B cell (primary cell): ENCODE measurements around the gene XPNPEP3. TPM values are rescaled to one million over a fixed set of nuclear protein-coding genes. Genes with fewer than 3 reads are reported as not detected.

Experiments
- ATAC-seq: fragments of 200-7000 bp; cut with Tn5 transposase; one replicate; pipeline ENCODE4 v1.10.0; 2021; ENCODE audit warnings: low read depth, mild to moderate bottlenecking, moderate number of reproducible peaks, moderate library complexity
- CTCF ChIA-PET: fragments of 350-600 bp; sonication (Branson Sonifier 250); formaldehyde crosslinking; loops from one replicate; lab custom pipeline; 2021; ENCODE audit warnings: antibody characterized with exemption, inconsistent platforms; lab: Charles Lee
- POLR2A ChIA-PET: fragments of 350-600 bp; sonication (Branson Sonifier 250); formaldehyde crosslinking; loops from one replicate; lab custom pipeline; 2021; ENCODE audit warnings: antibody characterized with exemption; lab: Charles Lee
- DNase-seq: peaks from one replicate; pipeline ENCODE4 v3.0.0; 2013
- H2AFZ ChIP-seq: 2 replicates; pipeline ENCODE4 v1.6.1; 2012; ENCODE audit warnings: mild to moderate bottlenecking, low read depth, low read length; ENCODE audit not compliant: insufficient read depth, poor library complexity, severe bottlenecking
- H3K27ac ChIP-seq, 2 donors: 1 replicate in 1 of 2; 2 replicates in 1 of 2; pipeline ENCODE4 v1.5.1; 2012 to 2013; ENCODE audit warnings: low read length in 2 of 2, mild to moderate bottlenecking in 2 of 2, moderate library complexity in 1 of 2
- H3K27me3 ChIP-seq, 4 experiments: fragments of 200-600 bp in 1 of 4; sonication (generic) in 1 of 4; replicated peaks in 1 of 4; 1 replicate in 2 of 4; 2 replicates in 2 of 4; pipeline versions ENCODE4 v1.6.1 to v1.7.0; 2013 to 2016; ENCODE audit warnings: low read length in 3 of 4, mild to moderate bottlenecking in 2 of 4, mixed read lengths in 1 of 4, moderate library complexity in 1 of 4; ENCODE audit not compliant: insufficient read depth in 4 of 4, control insufficient read depth in 3 of 4; ENCODE audit errors: control extremely low read depth in 1 of 4
- H3K36me3 ChIP-seq, 2 experiments: replicated peaks in 1 of 2; 1 replicate in 1 of 2; 2 replicates in 1 of 2; pipeline versions ENCODE4 v1.6.1 to v1.7.1; 2013; ENCODE audit warnings: low read length in 1 of 2; ENCODE audit not compliant: insufficient read depth in 2 of 2, control insufficient read depth in 1 of 2; ENCODE audit errors: control extremely low read depth in 1 of 2, extremely low read depth in 1 of 2
- H3K4me1 ChIP-seq, 2 donors: fragments of 200-600 bp in 1 of 2; sonication (generic) in 1 of 2; 1 replicate in 1 of 2; 2 replicates in 1 of 2; pipeline versions ENCODE4 v1.5.1 to v1.6.1; 2013 to 2017; ENCODE audit warnings: low read length in 2 of 2; ENCODE audit not compliant: control insufficient read depth in 2 of 2, insufficient read depth in 2 of 2
- H3K4me2 ChIP-seq: replicated peaks from 2 replicates; pipeline ENCODE3; 2012; ENCODE audit warnings: mild to moderate bottlenecking, low read depth, low read length; ENCODE audit not compliant: poor library complexity, severe bottlenecking
- H3K4me3 ChIP-seq, 5 experiments: fragments of 200-600 bp in 1 of 5; sonication (generic) in 1 of 5; 1 replicate in 3 of 5; 2 replicates in 2 of 5; pipeline versions ENCODE4 v1.5.1 to v1.7.0; 2011 to 2016; ENCODE audit warnings: low read length in 4 of 5, mild to moderate bottlenecking in 4 of 5, low read depth in 2 of 5, control low read depth in 1 of 5, moderate library complexity in 1 of 5; ENCODE audit not compliant: insufficient read depth in 1 of 5; ENCODE audit errors: control extremely low read depth in 1 of 5, extremely low read depth in 1 of 5
- H3K79me2 ChIP-seq: fragments of 200-600 bp; sonication (generic); one replicate; pipeline ENCODE4 v1.6.0; 2016; ENCODE audit warnings: low read length; ENCODE audit not compliant: control insufficient read depth, insufficient read depth
- H3K9ac ChIP-seq: fragments of 200-600 bp; sonication (generic); 2 replicates; pipeline ENCODE4 v1.6.1; 2017; ENCODE audit warnings: mild to moderate bottlenecking, low read length, moderate library complexity
- H3K9me3 ChIP-seq, 3 donors: one replicate each; pipeline versions ENCODE4 v1.6.1 to v1.7.1; 2013; ENCODE audit warnings: low read length in 2 of 3; ENCODE audit not compliant: control insufficient read depth in 2 of 3, insufficient read depth in 1 of 3; ENCODE audit errors: control extremely low read depth in 1 of 3
- H4K20me1 ChIP-seq: 2 replicates; pipeline ENCODE4 v1.6.0; 2012; ENCODE audit warnings: mild to moderate bottlenecking, low read length; ENCODE audit not compliant: insufficient read depth, control insufficient read depth, poor library complexity, severe bottlenecking
- H3K27ac Mint-ChIP-seq: one replicate; pipeline ENCODE4 v1.8.0; 2021; ENCODE audit warnings: mixed read lengths
- H3K27me3 Mint-ChIP-seq: one replicate; pipeline ENCODE4 v1.8.0; 2021; ENCODE audit warnings: mixed read lengths
- H3K4me1 Mint-ChIP-seq: one replicate; pipeline ENCODE4 v1.8.0; 2021; ENCODE audit warnings: mixed read lengths
- H3K4me3 Mint-ChIP-seq: one replicate; pipeline ENCODE4 v1.8.0; 2021; ENCODE audit warnings: mixed read lengths
- H3K9me3 Mint-ChIP-seq: one replicate; pipeline ENCODE4 v1.8.0; 2022; ENCODE audit warnings: mixed read lengths; ENCODE audit not compliant: insufficient read depth
- CTCF ChIP-seq: fragments of 200-600 bp; IDR thresholded peaks from one replicate; pipeline ENCODE4 v1.8.0; 2022; ENCODE audit warnings: antibody characterized with exemption, mild to moderate bottlenecking
- EZH2 ChIP-seq: IDR thresholded peaks from 2 replicates; pipeline ENCODE4 v1.6.1; 2012; ENCODE audit warnings: borderline replicate concordance, low read depth, mild to moderate bottlenecking, moderate library complexity, low read length; ENCODE audit not compliant: insufficient read depth, poor library complexity, severe bottlenecking
- WGBS: methylation state at CpG from one replicate; pipeline ENCODE4 v1.1.5; 2013; ENCODE audit warnings: missing lambda C conversion rate; ENCODE audit not compliant: insufficient coverage; 5-methylcytosine and 5-hydroxymethylcytosine counted together
- intact Hi-C: fragments of 100-400 bp; cut with micrococcal nuclease; formaldehyde crosslinking; loops from one replicate; pipeline ENCODE4 v1.10.0; 2022
- polyA plus RNA-seq: library from polyadenylated mRNA; depleted of rRNA; stranded (reverse); fragments of >200 nt; gene quantifications from 2 replicates; pipeline ENCODE4 v1.2.3, GENCODE V29; 2012
- small RNA-seq: library from RNA; depleted of rRNA; stranded (forward); fragments of <200 nt; gene quantifications from one replicate; pipeline ENCODE3, GENCODE V24; 2012; ENCODE audit warnings: low replicate concordance, low read depth; ENCODE audit not compliant: insufficient read length
- total RNA-seq, 2 donors: library from RNA; stranded (reverse); fragments of 120-200 nt in 1 of 2; gene quantifications; 1 replicate in 1 of 2; 2 replicates in 1 of 2; pipeline versions ENCODE4 v1.2.3 to v1.2.4, GENCODE V29; 2013 to 2022

XPNPEP3 gene
- total and polyA plus RNA-seq, 2 donors (not counting 1 experiment from before 2014, with no cell fraction given): 7.9 to 18.9 TPM

GRCh38 chr22:40979198-40979597, 122.2 kb downstream of the XPNPEP3 start:
- Histone ChIP-seq H3K27me3 (peaks cover 0 to 2% (median 0%) of the 10 kb centered on the region in 4 experiments), H3K79me2 (no peaks in the 10 kb centered on the region), H3K9me3 (no peaks in the 10 kb centered on the region), H3K36me3 (no peaks in the 10 kb centered on the region), H3K9ac (no peak overlapping the region), H3K4me3 (no peak overlapping the region), H3K4me1 (peaks cover 15% of the 10 kb centered on the region in 2 donors), H3K4me2 (no peak overlapping the region), H4K20me1 (no peaks in the 10 kb centered on the region), H3K27ac (no peak overlapping the region), H2AFZ (no peak overlapping the region)
- ATAC-seq (no peak), DNase-seq (no peak)
- no peak for TF ChIP-seq CTCF
- TF ChIP-seq EZH2: no peak
- ChIA-PET CTCF (no interaction called here), POLR2A (no interaction called here)
- intact Hi-C loops: no loop called here
- H3K4me1 Mint-ChIP-seq: peaks cover 15% of the 10 kb centered on the region
- no peaks in the 10 kb centered on the region for H3K27me3 Mint-ChIP-seq
- WGBS: 96% methylated on average over 3 of the region's 7 CpGs
- no peak overlapping the region for H3K27ac Mint-ChIP-seq
- no peak overlapping the region for H3K4me3 Mint-ChIP-seq
- no peaks in the 10 kb centered on the region for H3K9me3 Mint-ChIP-seq

GRCh38 chr22:40979871-40980270, 122.9 kb downstream of the XPNPEP3 start:
- Histone ChIP-seq H3K27ac (no peak overlapping the region), H3K36me3 (no peaks in the 10 kb centered on the region), H3K79me2 (no peaks in the 10 kb centered on the region), H4K20me1 (no peaks in the 10 kb centered on the region), H3K4me1 (peaks cover 15% of the 10 kb centered on the region in 2 donors), H3K9ac (no peak overlapping the region), H3K4me3 (no peak overlapping the region), H3K9me3 (no peaks in the 10 kb centered on the region), H3K27me3 (peaks cover 0 to 2% (median 0%) of the 10 kb centered on the region in 4 experiments), H2AFZ (no peak overlapping the region), H3K4me2 (no peak overlapping the region)
- ChIA-PET CTCF (no interaction called here), POLR2A (interaction anchor here (0.7 kb wide), 1 partner anchor 116 kb away, joined by 3 read pairs; no protein-coding TSS in a partner anchor)
- Mint-ChIP-seq H3K27ac (no peak overlapping the region), H3K27me3 (no peaks in the 10 kb centered on the region), H3K4me3 (no peak overlapping the region), H3K4me1 (peaks cover 15% of the 10 kb centered on the region), H3K9me3 (no peaks in the 10 kb centered on the region)
- intact Hi-C loops: no loop called here
- ATAC-seq: no peak
- DNase-seq: no peak
- TF ChIP-seq CTCF (no peak), EZH2 (no peak)
- 93% methylated on average over 4 of the region's 8 CpGs for WGBS

Small RNA genes within 50 kb of the gene (small RNA-seq; reads per million reads assigned to genes)
- gene MIR4766 (not detected), gene RF00017 (not detected), gene RNU6-379P (not detected)

Other genes starting within 250 kb of the XPNPEP3 start
- 82.6 and 87.6 TPM in 2 replicates for gene MRTFA, start 220.4 kb upstream of the XPNPEP3 start, total RNA-seq
- gene MRTFA, start 220.4 kb upstream of the XPNPEP3 start, polyA plus RNA-seq: 27.8 and 28.9 TPM in 2 replicates
- not detected in 2 replicates for gene MCHR1, start 177.7 kb upstream of the XPNPEP3 start, total RNA-seq
- gene MCHR1, start 177.7 kb upstream of the XPNPEP3 start, polyA plus RNA-seq: not detected in 2 replicates
- gene SLC25A17, start 37.8 kb upstream of the XPNPEP3 start, total RNA-seq: 13.4 and 15.0 TPM in 2 replicates
- 10.9 and 13.1 TPM in 2 replicates for gene SLC25A17, start 37.8 kb upstream of the XPNPEP3 start, polyA plus RNA-seq
- 175 and 187 TPM in 2 replicates for gene ST13, start 509 bp upstream of the XPNPEP3 start, total RNA-seq
- 44.6 and 60.4 TPM in 2 replicates for gene ST13, start 509 bp upstream of the XPNPEP3 start, polyA plus RNA-seq
- not detected in 2 replicates for gene DNAJB7, start 5.0 kb downstream of the XPNPEP3 start, total RNA-seq
- not detected in 2 replicates for gene DNAJB7, start 5.0 kb downstream of the XPNPEP3 start, polyA plus RNA-seq
- gene RBX1, start 94.2 kb downstream of the XPNPEP3 start, total RNA-seq: 49.8 and 50.7 TPM in 2 replicates
- gene RBX1, start 94.2 kb downstream of the XPNPEP3 start, polyA plus RNA-seq: 26.8 and 31.7 TPM in 2 replicates
- gene EP300, start 235.4 kb downstream of the XPNPEP3 start, total RNA-seq: 185 and 208 TPM in 2 replicates
- gene EP300, start 235.4 kb downstream of the XPNPEP3 start, polyA plus RNA-seq: 73.3 and 81.3 TPM in 2 replicates